ENCODE results near the gene NOXRED1.
A peak's percentile ranks its signal among the peaks of the same experiment; 100 is the strongest.

The NOXRED1 gene, protein sequence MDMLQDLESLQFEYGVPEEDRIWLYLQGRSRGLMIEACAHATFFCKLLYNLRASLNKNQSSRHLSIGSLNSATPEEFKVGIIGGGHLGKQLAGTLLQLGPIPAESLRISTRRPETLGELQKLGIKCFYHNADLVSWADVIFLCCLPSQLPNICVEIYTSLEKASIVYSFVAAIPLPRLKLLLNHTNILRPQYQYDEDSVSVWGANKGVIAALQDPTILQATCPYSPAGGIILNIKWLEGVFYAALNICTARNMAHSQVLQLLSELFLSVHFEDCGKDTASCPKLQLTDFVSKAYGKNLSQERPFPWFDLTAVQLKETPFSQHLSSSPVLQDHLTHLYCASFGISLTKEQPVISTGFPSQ

GRCh38 chr14:77423423-77423822 lies at the start of gene NOXRED1:
TSS of gene NOXRED1 (minus strand) at chr14:77423523. CDS start at chr14:77422889, 634 bp downstream.
- TF ChIP-seq JUND (IDR thresholded peaks at IDR 0.05; ENCODE audit: low read depth): no peak

GRCh38 chr14:77470224-77470870 lies 47.0 kb upstream of the NOXRED1 start:
- in situ Hi-C loops (cut with HindIII; ENCODE audit: low pct_unique_long_range_greater_than_20kb, low sequenced_read_pairs): no loop called here
- no peak for DNase-seq (ENCODE audit: low read depth in 1 of 2, low spot score in 1 of 2)
- no peak for TF ChIP-seq JUND (IDR thresholded peaks at IDR 0.05; ENCODE audit: low read depth)

More at GRCh38 chr14:77423423-77423822, at the start of gene NOXRED1:
- no peak for DNase-seq (ENCODE audit: low read depth in 1 of 2, low spot score in 1 of 2)
- in situ Hi-C loops (cut with HindIII; ENCODE audit: low pct_unique_long_range_greater_than_20kb, low sequenced_read_pairs): no loop called here

- DNase-seq (ENCODE audit: low read depth in 1 of 2, low spot score in 1 of 2): no peak
- no peak for TF ChIP-seq JUND (IDR thresholded peaks at IDR 0.05; ENCODE audit: low read depth)
- in situ Hi-C loops (cut with HindIII; ENCODE audit: low pct_unique_long_range_greater_than_20kb, low sequenced_read_pairs): no loop called here
These were observed 46.2 kb upstream of the NOXRED1 start for GRCh38 chr14:77469539-77469938.

DNA sequence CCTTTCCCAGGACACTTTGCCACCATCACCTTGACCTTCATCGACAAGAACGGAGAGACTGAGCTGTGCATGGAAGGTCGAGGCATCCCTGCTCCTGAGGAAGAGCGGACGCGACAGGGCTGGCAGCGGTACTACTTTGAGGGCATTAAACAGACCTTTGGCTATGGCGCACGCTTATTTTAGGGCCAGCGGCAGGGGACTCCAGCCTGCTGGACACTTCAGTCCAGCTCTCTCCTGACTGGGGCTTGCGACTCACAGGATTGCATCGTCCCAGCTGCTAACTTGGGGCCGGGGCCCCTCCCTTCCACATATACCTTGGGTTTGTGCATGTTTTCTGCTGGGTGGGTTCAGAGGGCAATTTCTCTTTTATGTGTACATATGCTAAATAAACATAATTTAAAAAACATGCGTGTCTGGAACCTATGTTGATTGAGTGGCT lies 45.8 kb upstream of the NOXRED1 start:
- in situ Hi-C loops (cut with HindIII; ENCODE audit: low pct_unique_long_range_greater_than_20kb, low sequenced_read_pairs): no loop called here
- DNase-seq (ENCODE audit: low read depth in 1 of 2, low spot score in 1 of 2): no peak
- TF ChIP-seq JUND (IDR thresholded peaks at IDR 0.05; ENCODE audit: low read depth): no peak

- no peak for TF ChIP-seq JUND (IDR thresholded peaks at IDR 0.05; ENCODE audit: low read depth)
- DNase-seq (ENCODE audit: low read depth in 1 of 2, low spot score in 1 of 2): no peak
- in situ Hi-C loops (cut with HindIII; ENCODE audit: low pct_unique_long_range_greater_than_20kb, low sequenced_read_pairs): no loop called here
These were observed 44.5 kb upstream of the NOXRED1 start for GRCh38 chr14:77467801-77468200.

- no peak for TF ChIP-seq JUND (IDR thresholded peaks at IDR 0.05; ENCODE audit: low read depth)
- in situ Hi-C loops (cut with HindIII; ENCODE audit: low pct_unique_long_range_greater_than_20kb, low sequenced_read_pairs): no loop called here
These were observed 35.9 kb upstream of the NOXRED1 start for GRCh38 chr14:77459072-77459723.

DNA sequence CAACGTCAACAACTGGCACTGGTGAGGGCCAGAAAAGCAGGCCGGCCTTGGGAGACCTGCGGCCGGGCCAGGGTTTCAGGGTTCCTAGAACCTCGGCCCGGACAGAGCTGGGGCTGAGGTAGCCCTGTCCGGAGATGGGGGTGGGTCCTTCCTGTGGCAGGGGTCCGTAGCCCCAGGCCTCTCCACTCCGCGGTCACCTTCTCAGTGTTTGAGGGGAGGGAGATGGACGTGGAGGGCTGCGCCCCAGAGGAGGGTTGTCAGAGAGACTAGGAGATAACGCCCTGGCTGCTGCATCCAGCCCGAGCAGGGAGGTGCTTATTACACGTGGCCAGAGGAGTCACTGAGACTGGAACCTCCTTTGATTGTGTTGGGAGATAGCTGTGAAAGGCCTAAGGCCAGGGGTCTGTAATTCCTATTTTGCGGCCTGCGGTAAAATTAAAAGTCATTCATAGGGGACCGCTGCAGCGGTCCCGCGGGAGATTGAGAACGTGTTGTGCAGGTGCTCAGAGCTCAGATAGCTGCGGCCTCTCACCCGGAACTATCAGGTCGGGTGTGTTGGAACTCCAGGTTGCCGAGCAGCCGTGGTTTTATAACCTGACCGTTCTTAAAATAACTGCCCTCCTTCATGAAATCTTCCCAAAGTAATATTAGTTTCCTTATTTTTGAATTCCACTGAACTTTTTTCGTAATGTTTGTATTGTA lies 35.1 kb upstream of the NOXRED1 start:
- peak; percentile 34 to 36 for DNase-seq (ENCODE audit: low read depth in 1 of 2, low spot score in 1 of 2)
- no peak for TF ChIP-seq JUND (IDR thresholded peaks at IDR 0.05; ENCODE audit: low read depth)
- in situ Hi-C loops (cut with HindIII; ENCODE audit: low pct_unique_long_range_greater_than_20kb, low sequenced_read_pairs): no loop called here

More at GRCh38 chr14:77459072-77459723, 35.9 kb upstream of the NOXRED1 start:
- peak in 1 of 2 experiments; percentile 85 for DNase-seq (ENCODE audit: low read depth in 1 of 2, low spot score in 1 of 2)

DNA sequence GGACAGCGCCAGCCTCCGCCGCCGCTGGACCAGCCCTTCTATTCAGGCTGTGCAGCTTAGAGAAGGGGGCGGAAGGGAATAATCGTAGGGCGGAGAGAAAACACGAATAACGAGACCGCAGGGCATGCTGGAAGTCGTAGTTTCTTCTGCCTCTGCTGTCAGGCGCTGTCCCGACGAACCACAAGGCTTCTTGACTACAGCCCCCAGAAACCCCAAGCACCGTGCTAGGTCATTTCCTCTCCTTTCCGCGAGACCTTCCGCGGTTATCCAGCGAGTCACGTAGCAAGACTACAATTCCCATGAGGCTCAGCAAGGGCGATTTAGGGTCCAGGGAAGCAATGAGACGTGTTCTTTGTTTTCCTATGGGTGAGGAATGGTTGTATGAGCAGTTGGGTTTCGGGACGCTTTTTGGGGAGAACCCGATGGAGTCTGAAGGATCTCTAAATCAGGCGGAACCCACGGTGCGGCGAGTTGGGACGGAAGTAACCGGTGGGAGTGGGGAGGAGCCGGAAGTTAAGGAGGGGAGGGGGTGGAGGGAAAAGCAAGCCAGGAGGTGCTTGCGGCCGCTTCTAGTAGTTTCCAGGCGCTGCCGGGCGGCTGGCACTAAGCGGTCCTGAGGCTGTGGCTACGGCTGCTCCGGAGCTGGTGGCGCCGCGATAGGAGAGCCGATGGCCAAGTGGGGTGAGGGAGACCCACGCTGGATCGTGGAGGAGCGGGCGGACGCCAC lies 34.4 kb upstream of the NOXRED1 start, which contains the start of the genes AHSA1 and VIPAS39:
AHSA1 (plus strand) TSS at position 572 of the 727 bp plus-strand sequence; CDS start at position 669, 97 bp downstream.
VIPAS39 (minus strand) TSS at position 80 of the 727 bp plus-strand sequence. CDS start 3,499 bp downstream, outside the sequence.
- in situ Hi-C loops (cut with HindIII; ENCODE audit: low pct_unique_long_range_greater_than_20kb, low sequenced_read_pairs): no loop called here

DNA sequence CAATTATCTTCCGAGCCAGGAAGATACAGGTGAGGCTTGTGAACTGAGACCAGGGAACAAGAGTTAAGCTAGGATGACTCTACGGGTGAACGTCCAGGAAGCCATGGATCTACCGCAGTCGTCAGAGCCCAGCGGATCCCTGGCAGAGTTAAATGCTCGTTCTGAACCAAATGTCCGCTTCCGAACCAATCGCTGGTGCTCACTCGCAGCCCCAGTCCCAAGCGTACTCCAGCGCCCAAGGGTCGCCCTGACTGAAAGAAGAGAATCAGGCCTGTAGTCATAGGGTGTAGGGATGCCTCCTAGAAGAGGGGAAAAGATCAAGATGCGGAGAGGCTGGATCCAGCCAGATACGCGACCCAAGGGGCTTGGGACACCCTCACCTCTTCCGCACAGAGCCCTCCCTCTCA lies 33.8 kb upstream of the NOXRED1 start:
- in situ Hi-C loops (cut with HindIII; ENCODE audit: low pct_unique_long_range_greater_than_20kb, low sequenced_read_pairs): no loop called here
- TF ChIP-seq JUND (IDR thresholded peaks at IDR 0.05; ENCODE audit: low read depth): no peak
- DNase-seq (ENCODE audit: low read depth in 1 of 2, low spot score in 1 of 2): no peak

More for the DNA sequence above, 34.4 kb upstream of the NOXRED1 start, which contains the start of the genes AHSA1 and VIPAS39:
- TF ChIP-seq JUND (IDR thresholded peaks at IDR 0.05; ENCODE audit: low read depth): no peak
- DNase-seq (ENCODE audit: low read depth in 1 of 2, low spot score in 1 of 2): peak; percentile 86 to 100

DNA sequence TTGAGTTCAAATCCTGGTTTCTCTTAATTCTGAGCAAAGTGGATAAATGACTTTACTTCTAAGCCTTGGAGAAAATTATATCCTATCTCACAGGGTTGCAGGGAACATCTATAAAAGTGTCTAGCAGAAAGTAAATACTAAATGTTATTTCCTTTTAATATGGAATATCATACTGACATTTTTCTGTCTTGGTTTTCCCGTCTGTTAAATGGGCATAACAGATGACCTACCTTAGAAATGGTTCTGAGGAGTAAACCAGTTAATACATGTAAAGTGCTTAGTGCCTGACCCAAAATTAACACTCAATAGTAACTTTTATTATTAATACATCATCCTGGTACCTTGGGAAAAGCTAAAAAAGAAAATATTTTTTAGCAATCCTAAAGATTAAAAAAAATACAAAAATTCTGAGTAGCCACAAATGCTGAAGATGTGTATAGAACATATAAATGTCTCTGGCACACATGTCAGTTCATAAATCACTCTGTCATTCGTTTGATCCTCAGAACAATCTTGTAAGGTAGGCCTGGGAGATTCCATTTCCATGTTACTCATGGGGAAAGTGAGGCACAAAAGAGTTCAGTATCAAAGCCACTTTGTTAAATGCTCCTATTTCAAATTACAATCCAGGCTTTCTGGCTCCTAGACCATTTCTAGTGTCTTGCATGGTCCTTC lies 32.8 kb upstream of the NOXRED1 start:
- in situ Hi-C loops (cut with HindIII; ENCODE audit: low pct_unique_long_range_greater_than_20kb, low sequenced_read_pairs): no loop called here
- DNase-seq (ENCODE audit: low read depth in 1 of 2, low spot score in 1 of 2): no peak
- TF ChIP-seq JUND (IDR thresholded peaks at IDR 0.05; ENCODE audit: low read depth): no peak

DNA sequence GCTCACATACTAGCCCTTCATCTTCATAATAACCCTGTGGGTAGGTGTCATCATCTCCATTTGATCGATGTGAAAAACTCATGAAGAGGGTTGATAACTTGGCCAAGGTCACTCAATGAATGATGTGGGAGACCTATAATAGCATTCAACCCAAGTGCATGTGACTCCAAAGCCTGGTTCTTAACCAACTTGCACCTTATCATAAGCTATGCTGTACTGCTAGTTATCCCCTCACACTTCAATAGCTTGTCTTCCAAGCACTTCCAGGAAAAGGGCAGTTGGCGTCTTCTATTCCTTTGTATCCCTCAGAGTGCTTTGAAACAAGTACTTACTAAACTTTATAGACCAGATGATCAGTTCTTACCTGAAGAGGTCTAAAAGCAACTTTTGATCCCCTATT lies 18.9 kb upstream of the NOXRED1 start:
- DNase-seq (ENCODE audit: low read depth in 1 of 2, low spot score in 1 of 2): no peak
- in situ Hi-C loops (cut with HindIII; ENCODE audit: low pct_unique_long_range_greater_than_20kb, low sequenced_read_pairs): no loop called here
- no peak for TF ChIP-seq JUND (IDR thresholded peaks at IDR 0.05; ENCODE audit: low read depth)

Data from T47D (cell line).